Smooth muscle cell (in vitro differentiated cells): Measurements from ENCODE around the gene GPR162. TPM values are rescaled to one million over a fixed set of nuclear protein-coding genes. Genes with fewer than 3 reads are reported as not detected.

Experiments used
- DNase-seq: peaks from one replicate; lab custom pipeline; 2025; ENCODE audit not compliant: unreplicated experiment; lab: John Stamatoyannopoulos, UW
- H2AFZ ChIP-seq: fragments of 200-600 bp; sonication (generic); 2 replicates; pipeline ENCODE4 v1.6.0; 2016; ENCODE audit warnings: antibody characterized with exemption, low read depth, mild to moderate bottlenecking
- H3F3A ChIP-seq: fragments of 200-600 bp; sonication (generic); 2 replicates; pipeline ENCODE4 v1.6.0; 2017; ENCODE audit warnings: antibody characterized with exemption, low read depth
- H3K27ac ChIP-seq: fragments of 200-600 bp; sonication (generic); 2 replicates; pipeline ENCODE4 v1.5.1; 2016; ENCODE audit warnings: low read depth, mild to moderate bottlenecking
- H3K27me3 ChIP-seq: fragments of 200-600 bp; sonication (generic); 2 replicates; pipeline ENCODE4 v1.6.1; 2016; ENCODE audit warnings: low read depth, mild to moderate bottlenecking
- H3K36me3 ChIP-seq: fragments of 200-600 bp; sonication (generic); 2 replicates; pipeline ENCODE4 v1.5.1; 2016; ENCODE audit warnings: low read depth
- H3K4me1 ChIP-seq: fragments of 200-600 bp; sonication (generic); 2 replicates; pipeline ENCODE4 v1.5.1; 2016; ENCODE audit warnings: low read depth
- H3K4me2 ChIP-seq: fragments of 200-600 bp; sonication (generic); 2 replicates; pipeline ENCODE4 v1.6.0; 2016; ENCODE audit warnings: mild to moderate bottlenecking
- H3K4me3 ChIP-seq: fragments of 200-600 bp; sonication (generic); 2 replicates; pipeline ENCODE4 v1.5.1; 2016; ENCODE audit warnings: mild to moderate bottlenecking
- H3K79me2 ChIP-seq: fragments of 200-600 bp; sonication (generic); 2 replicates; pipeline ENCODE4 v1.6.0; 2016; ENCODE audit warnings: low read depth, mild to moderate bottlenecking
- H3K9ac ChIP-seq: fragments of 200-600 bp; sonication (generic); 2 replicates; pipeline ENCODE4 v1.6.0; 2016; ENCODE audit warnings: low read depth
- H3K9me3 ChIP-seq: fragments of 200-600 bp; sonication (generic); replicated peaks from 2 replicates; pipeline ENCODE4 v1.5.1; 2016; ENCODE audit warnings: low read depth
- H4K20me1 ChIP-seq: fragments of 200-600 bp; sonication (generic); 2 replicates; pipeline ENCODE4 v1.6.0; 2016; ENCODE audit warnings: low read depth
- WGBS: methylation state at CpG from one replicate; pipeline ENCODE4 v1.1.7; 2016; ENCODE audit warnings: low lambda C conversion rate; 5-methylcytosine and 5-hydroxymethylcytosine counted together
- polyA plus RNA-seq: library from polyadenylated mRNA; unstranded; fragments of >200 nt; fragmentation: Nextera tagmentation; extraction: Ambion mirVana; gene quantifications from 2 replicates; pipeline ENCODE4 v1.2.1, GENCODE V29; 2016
- total RNA-seq: library from RNA; depleted of rRNA; stranded (reverse); fragments of >200 nt; gene quantifications from 2 replicates; pipeline ENCODE4 v1.2.3, GENCODE V29; 2014
- TF ChIP-seq, protein P1 (sequence below): fragments of 200-600 bp; sonication (generic); IDR thresholded peaks from 2 replicates; pipeline ENCODE4 v1.5.1; 2017; ENCODE audit warnings: borderline replicate concordance, mild to moderate bottlenecking, antibody characterized with exemption; ENCODE audit not compliant: insufficient read depth, poor library complexity, severe bottlenecking

GPR162 gene, protein sequence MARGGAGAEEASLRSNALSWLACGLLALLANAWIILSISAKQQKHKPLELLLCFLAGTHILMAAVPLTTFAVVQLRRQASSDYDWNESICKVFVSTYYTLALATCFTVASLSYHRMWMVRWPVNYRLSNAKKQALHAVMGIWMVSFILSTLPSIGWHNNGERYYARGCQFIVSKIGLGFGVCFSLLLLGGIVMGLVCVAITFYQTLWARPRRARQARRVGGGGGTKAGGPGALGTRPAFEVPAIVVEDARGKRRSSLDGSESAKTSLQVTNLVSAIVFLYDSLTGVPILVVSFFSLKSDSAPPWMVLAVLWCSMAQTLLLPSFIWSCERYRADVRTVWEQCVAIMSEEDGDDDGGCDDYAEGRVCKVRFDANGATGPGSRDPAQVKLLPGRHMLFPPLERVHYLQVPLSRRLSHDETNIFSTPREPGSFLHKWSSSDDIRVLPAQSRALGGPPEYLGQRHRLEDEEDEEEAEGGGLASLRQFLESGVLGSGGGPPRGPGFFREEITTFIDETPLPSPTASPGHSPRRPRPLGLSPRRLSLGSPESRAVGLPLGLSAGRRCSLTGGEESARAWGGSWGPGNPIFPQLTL
- total RNA-seq = 0.76 and 2.9 TPM in 2 replicates
- 2.1 and 3.0 TPM in 2 replicates for polyA plus RNA-seq

DNA sequence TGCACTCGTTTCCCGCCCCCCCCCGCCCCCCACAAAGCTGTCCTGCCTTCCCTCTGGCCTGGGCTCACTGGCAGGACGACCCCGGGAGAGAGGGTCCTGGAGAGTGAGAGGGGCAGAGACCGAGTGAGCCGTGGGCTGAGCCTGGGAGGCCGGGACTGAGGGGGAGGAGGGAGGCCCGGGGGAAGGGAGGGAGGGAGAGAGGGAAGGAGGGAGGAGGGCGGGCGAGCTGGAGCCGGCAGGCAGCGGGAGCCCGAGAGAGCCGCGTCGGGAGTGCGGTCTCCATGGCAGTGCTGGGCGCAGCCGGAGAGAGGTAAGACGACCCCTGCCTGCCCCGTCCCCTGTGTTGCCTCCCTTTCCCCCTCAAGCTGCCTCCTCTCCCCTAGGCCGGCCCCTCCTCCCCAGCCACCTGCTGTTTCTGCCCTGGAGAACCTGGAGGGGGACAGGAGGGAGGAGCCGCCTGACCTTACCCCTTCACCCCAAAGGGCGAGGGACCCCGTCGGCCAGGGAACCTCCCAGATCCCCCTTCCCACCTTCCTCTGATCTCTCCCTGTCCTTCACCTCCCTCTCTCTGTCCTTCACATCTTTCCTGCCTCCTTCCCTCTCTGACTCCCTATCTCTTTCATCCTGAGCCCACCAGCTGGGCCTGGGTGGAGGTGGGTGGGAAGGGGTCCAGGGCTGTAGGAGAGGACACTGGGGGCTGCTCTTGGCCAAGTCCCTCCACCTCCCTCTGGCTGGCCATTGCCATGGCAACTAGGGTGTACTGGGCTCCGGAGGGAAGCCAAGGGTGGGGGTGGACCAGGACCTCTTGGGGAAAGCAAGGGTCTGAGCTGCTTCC, at the start of gene GPR162:
GPR162 (plus strand) TSS at position 231 of the 835 bp plus-strand sequence. CDS start 2,078 bp downstream, outside the sequence.
- H3K9me3 ChIP-seq = no peaks in the 10 kb centered on the region
- H3K36me3 ChIP-seq = no peaks in the 10 kb centered on the region
- DNase-seq = peak; percentile 81
- H3K9ac ChIP-seq = no peak within 1 kb of the TSS
- peak within 1 kb of the TSS; percentile 51 for H3K4me3 ChIP-seq
- H3K27ac ChIP-seq = no peak within 1 kb of the TSS
- H3F3A ChIP-seq = no peaks in the 10 kb centered on the region
- H3K4me1 ChIP-seq = peaks cover 28% of the 10 kb centered on the region
- no peaks in the 10 kb centered on the region for H3K79me2 ChIP-seq
- H3K27me3 ChIP-seq = peaks cover 5% of the 10 kb centered on the region
- H3K4me2 ChIP-seq = peak within 1 kb of the TSS; percentile 81
- TF ChIP-seq, protein P1, sequence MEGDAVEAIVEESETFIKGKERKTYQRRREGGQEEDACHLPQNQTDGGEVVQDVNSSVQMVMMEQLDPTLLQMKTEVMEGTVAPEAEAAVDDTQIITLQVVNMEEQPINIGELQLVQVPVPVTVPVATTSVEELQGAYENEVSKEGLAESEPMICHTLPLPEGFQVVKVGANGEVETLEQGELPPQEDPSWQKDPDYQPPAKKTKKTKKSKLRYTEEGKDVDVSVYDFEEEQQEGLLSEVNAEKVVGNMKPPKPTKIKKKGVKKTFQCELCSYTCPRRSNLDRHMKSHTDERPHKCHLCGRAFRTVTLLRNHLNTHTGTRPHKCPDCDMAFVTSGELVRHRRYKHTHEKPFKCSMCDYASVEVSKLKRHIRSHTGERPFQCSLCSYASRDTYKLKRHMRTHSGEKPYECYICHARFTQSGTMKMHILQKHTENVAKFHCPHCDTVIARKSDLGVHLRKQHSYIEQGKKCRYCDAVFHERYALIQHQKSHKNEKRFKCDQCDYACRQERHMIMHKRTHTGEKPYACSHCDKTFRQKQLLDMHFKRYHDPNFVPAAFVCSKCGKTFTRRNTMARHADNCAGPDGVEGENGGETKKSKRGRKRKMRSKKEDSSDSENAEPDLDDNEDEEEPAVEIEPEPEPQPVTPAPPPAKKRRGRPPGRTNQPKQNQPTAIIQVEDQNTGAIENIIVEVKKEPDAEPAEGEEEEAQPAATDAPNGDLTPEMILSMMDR = no peak
- peaks cover under 1% of the 10 kb centered on the region for H4K20me1 ChIP-seq
- WGBS = 3% methylated on average over 9 of the region's 28 CpGs
- H2AFZ ChIP-seq = no peak within 1 kb of the TSS

DNA sequence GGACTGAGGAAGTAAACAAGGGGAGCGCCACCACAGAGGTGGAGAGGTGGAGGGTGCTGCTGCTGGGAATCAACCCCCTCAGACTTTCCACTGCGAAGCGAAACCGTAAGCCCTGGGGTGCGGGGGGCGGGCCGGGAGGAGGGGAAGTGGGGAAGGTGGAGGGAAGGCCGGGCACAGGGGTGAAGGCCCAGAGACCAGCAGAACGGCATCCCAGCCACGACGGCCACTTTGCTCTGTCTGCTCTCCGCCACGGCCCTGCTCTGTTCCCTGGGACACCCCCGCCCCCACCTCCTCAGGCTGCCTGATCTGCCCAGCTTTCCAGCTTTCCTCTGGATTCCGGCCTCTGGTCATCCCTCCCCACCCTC, 49.3 kb upstream of the GPR162 start, which contains the start of gene LAG3:
LAG3 (plus strand) TSS at position 190 of the 365 bp plus-strand sequence. CDS start 333 bp downstream, outside the sequence.
- WGBS = 33% methylated on average over 6 of the region's 15 CpGs
- Histone ChIP-seq H2AFZ (no peak within 1 kb of the TSS), H3K27ac (no peak within 1 kb of the TSS), H3K36me3 (no peaks in the 10 kb centered on the region), H3K79me2 (peaks cover 16% of the 10 kb centered on the region), H3K4me1 (peaks cover 40% of the 10 kb centered on the region), H3K4me3 (peak within 1 kb of the TSS; percentile 31), H3K27me3 (peaks cover 7% of the 10 kb centered on the region), H3F3A (peaks cover 5% of the 10 kb centered on the region), H3K4me2 (peak within 1 kb of the TSS; percentile 77), H4K20me1 (peaks cover 40% of the 10 kb centered on the region), H3K9me3 (no peaks in the 10 kb centered on the region), H3K9ac (no peak within 1 kb of the TSS)
- DNase-seq = no peak
- TF ChIP-seq, protein P1 = no peak

DNA sequence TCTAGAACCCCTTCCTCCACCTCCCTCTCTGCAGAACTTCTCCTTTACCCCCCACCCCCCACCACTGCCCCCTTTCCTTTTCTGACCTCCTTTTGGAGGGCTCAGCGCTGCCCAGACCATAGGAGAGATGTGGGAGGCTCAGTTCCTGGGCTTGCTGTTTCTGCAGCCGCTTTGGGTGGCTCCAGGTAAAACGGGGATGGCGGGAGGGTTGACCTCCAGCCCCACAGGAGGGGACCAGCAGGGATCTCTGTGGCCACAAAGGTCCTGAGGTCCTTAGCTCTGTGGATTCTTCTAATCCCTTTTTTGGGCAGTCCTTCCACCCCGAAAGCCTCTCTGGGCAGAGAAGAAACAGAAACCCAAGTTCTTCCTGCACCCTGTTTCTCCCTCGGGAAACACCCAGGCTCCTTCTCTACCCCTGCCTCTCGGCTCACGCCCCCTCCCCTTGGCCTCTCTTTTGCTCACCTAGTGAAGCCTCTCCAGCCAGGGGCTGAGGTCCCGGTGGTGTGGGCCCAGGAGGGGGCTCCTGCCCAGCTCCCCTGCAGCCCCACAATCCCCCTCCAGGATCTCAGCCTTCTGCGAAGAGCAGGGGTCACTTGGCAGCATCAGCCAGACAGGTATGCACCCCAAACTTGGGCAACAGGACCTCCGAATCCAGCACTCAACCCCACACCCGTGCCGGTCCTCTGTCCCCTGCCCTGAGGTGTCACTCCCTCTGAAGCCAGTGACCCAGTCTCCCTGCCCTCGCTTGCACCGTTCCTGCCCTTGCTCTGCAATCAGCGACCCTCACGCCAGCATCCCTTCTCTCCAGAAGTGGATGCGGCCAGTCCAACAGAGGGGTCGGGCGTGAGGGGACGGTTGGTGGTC, 48.7 kb upstream of the GPR162 start:
- Histone ChIP-seq H3K4me1 (peaks cover 40% of the 10 kb centered on the region), H3F3A (peaks cover 5% of the 10 kb centered on the region), H4K20me1 (peaks cover 34% of the 10 kb centered on the region), H3K9me3 (no peaks in the 10 kb centered on the region), H3K27ac (no peak overlapping the region), H3K36me3 (no peaks in the 10 kb centered on the region), H2AFZ (no peak overlapping the region), H3K9ac (no peak overlapping the region), H3K79me2 (peaks cover 10% of the 10 kb centered on the region), H3K4me2 (peak overlapping the region; percentile 77), H3K4me3 (peak overlapping the region; percentile 31), H3K27me3 (peaks cover 7% of the 10 kb centered on the region)
- DNase-seq = no peak
- TF ChIP-seq, protein P1 = no peak
- WGBS = 57% methylated on average over 20 of the region's 21 CpGs
